M059J (cell line): Measurements from ENCODE around the gene CYP27A1. TPM values are rescaled to one million over a fixed set of nuclear protein-coding genes. Genes with fewer than 3 reads are reported as not detected.
A peak's percentile ranks its signal among the peaks of the same experiment; 100 is the strongest.
"Not testable (repeated sequence)": the region's sequence is repeated elsewhere in the genome, so short reads cannot be mapped to it uniquely, and the experiment has no call there.

ENCODE experiments used
- DNase-seq: peaks from one replicate; pipeline ENCODE4 v3.0.0-alpha.2; 2012; ENCODE audit warnings: low read depth
- total RNA-seq: library from RNA; depleted of rRNA; stranded (reverse); fragments of >200 nt; shearing (Covaris generic); gene quantifications from 2 replicates; pipeline ENCODE4 v1.2.3, GENCODE V29; 2014; rRNA removed

CYP27A1 gene
- total RNA-seq, result 2.7 and 5.2 TPM in 2 replicates

- DNase-seq, result peak; percentile 39
Observed at GRCh38 chr2:218781691-218782527, at the start of gene CYP27A1. Gene CYP27A1, plus strand, starts transcription at chr2:218782147. Its CDS starts 36 bp downstream, at chr2:218782183.

GRCh38 chr2:218732761-218733158 is 49.2 kb upstream of the CYP27A1 start:
- DNase-seq, result no peak

- peak; percentile 73 for DNase-seq
Observed at GRCh38 chr2:218733171-218734021, 48.6 kb upstream of the CYP27A1 start.

GRCh38 chr2:218734190-218734975 is 47.6 kb upstream of the CYP27A1 start:
- peak; percentile 32 for DNase-seq

GRCh38 chr2:218736531-218736930 is 45.4 kb upstream of the CYP27A1 start:
- no peak for DNase-seq

GRCh38 chr2:218743068-218743467 is 38.9 kb upstream of the CYP27A1 start:
- DNase-seq, result no peak

GRCh38 chr2:218744615-218745014 is 37.3 kb upstream of the CYP27A1 start:
- no peak for DNase-seq

GRCh38 chr2:218745160-218745558 is 36.8 kb upstream of the CYP27A1 start:
- no peak for DNase-seq

GRCh38 chr2:218745559-218746469 is 36.1 kb upstream of the CYP27A1 start:
- peak; percentile 79 for DNase-seq

GRCh38 chr2:218746470-218746795 is 35.5 kb upstream of the CYP27A1 start:
- DNase-seq, result no peak

- DNase-seq, result no peak
Observed at GRCh38 chr2:218746960-218747359, 35.0 kb upstream of the CYP27A1 start.

GRCh38 chr2:218748741-218749441 is 33.1 kb upstream of the CYP27A1 start:
- no peak for DNase-seq

GRCh38 chr2:218754201-218754600 is 27.7 kb upstream of the CYP27A1 start:
- DNase-seq, result no peak

- DNase-seq, result no peak
Observed at GRCh38 chr2:218754781-218755180, 27.2 kb upstream of the CYP27A1 start.

- DNase-seq, result no peak
Observed at GRCh38 chr2:218755198-218755566, 26.8 kb upstream of the CYP27A1 start.

- no peak for DNase-seq
Observed at GRCh38 chr2:218755567-218756404, 26.2 kb upstream of the CYP27A1 start.

GRCh38 chr2:218756599-218757377 is 25.2 kb upstream of the CYP27A1 start:
- DNase-seq, result no peak

- DNase-seq, result no peak
Observed at GRCh38 chr2:218761795-218762194, 20.2 kb upstream of the CYP27A1 start.

GRCh38 chr2:218772759-218773158 is 9.2 kb upstream of the CYP27A1 start:
- not testable (repeated sequence) for DNase-seq
